Measurements from ENCODE around the gene DNAI2. TPM values are rescaled to one million over a fixed set of nuclear protein-coding genes. Genes with fewer than 3 reads are reported as not detected.
A peak's percentile ranks its signal among the peaks of the same experiment; 100 is the strongest.

DNAI2 gene
- total RNA-seq, 2 donors from 2014 or later, result not detected

DNA sequence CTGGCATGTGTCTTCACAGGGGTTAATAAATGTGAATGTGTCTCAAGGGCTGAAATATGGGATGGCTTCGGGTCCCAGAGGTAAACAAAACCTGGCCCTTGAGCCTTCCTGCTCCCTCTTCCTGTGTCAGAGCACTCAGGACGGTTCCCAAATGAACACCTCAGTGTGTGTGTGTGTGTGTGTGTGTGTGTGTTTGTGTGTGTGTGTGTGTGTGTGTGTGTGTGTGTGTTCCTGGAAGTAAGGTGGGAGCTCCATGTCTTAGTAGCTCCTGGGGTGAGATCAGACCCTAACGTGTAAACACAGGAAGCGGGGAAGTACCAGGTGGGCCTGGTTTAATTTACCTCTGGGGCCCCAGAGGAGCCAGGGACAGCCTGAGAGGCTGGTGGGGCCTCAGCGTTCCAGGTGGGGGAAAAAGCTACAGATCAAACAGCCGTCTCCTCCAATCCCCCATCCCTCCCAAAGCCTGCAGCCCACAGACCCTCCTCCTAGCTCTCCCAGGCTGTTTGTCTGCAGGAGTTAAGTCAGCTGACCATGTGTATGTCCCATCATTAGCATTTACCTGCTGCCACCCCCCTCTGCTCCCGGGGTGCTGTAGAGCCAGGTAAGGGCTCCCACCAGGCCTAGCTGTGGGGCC lies 58.1 kb downstream of the DNAI2 start:
- peaks cover 15% of the 10 kb centered on the region for H3K4me1 ChIP-seq (ENCODE audit: control insufficient read depth, insufficient read depth, low read length)
- 70 to 78% methylated on average over 3 to 7 of the region's 7 CpGs for WGBS, 2 experiments (ENCODE audit: insufficient coverage in 1 of 2, insufficient read length in 1 of 2)
- Mint-ChIP-seq H3K27me3 (ENCODE audit: insufficient read depth) (peaks cover 20% of the 10 kb centered on the region), H3K27ac (peak overlapping the region; percentile 21), H3K4me3 (no peak overlapping the region), H3K9me3 (no peaks in the 10 kb centered on the region), H3K4me1 (peaks cover 33% of the 10 kb centered on the region), H3K36me3 (ENCODE audit: low read depth) (no peaks in the 10 kb centered on the region)
- TF ChIP-seq, protein P1, sequence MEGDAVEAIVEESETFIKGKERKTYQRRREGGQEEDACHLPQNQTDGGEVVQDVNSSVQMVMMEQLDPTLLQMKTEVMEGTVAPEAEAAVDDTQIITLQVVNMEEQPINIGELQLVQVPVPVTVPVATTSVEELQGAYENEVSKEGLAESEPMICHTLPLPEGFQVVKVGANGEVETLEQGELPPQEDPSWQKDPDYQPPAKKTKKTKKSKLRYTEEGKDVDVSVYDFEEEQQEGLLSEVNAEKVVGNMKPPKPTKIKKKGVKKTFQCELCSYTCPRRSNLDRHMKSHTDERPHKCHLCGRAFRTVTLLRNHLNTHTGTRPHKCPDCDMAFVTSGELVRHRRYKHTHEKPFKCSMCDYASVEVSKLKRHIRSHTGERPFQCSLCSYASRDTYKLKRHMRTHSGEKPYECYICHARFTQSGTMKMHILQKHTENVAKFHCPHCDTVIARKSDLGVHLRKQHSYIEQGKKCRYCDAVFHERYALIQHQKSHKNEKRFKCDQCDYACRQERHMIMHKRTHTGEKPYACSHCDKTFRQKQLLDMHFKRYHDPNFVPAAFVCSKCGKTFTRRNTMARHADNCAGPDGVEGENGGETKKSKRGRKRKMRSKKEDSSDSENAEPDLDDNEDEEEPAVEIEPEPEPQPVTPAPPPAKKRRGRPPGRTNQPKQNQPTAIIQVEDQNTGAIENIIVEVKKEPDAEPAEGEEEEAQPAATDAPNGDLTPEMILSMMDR (conservative IDR thresholded peaks at IDR 0.05), result no peak
- H3K27me3 ChIP-seq (ENCODE audit: control insufficient read depth, insufficient read depth, low read length, poor library complexity, severe bottlenecking), result peaks cover 2% of the 10 kb centered on the region
- H3K9me3 ChIP-seq (ENCODE audit: control insufficient read depth, low read length), result no peaks in the 10 kb centered on the region
- no peak for DNase-seq
- H3K4me3 ChIP-seq (ENCODE audit: low read length), result no peak overlapping the region
- no peaks in the 10 kb centered on the region for H3K36me3 ChIP-seq (ENCODE audit: control insufficient read depth, insufficient read depth, low read length)
- no peak overlapping the region for H3K9ac ChIP-seq (ENCODE audit: extremely low read depth, low read length, poor library complexity, severe bottlenecking)
- no peak overlapping the region for H3K27ac ChIP-seq (ENCODE audit: low read depth, low read length)

DNA sequence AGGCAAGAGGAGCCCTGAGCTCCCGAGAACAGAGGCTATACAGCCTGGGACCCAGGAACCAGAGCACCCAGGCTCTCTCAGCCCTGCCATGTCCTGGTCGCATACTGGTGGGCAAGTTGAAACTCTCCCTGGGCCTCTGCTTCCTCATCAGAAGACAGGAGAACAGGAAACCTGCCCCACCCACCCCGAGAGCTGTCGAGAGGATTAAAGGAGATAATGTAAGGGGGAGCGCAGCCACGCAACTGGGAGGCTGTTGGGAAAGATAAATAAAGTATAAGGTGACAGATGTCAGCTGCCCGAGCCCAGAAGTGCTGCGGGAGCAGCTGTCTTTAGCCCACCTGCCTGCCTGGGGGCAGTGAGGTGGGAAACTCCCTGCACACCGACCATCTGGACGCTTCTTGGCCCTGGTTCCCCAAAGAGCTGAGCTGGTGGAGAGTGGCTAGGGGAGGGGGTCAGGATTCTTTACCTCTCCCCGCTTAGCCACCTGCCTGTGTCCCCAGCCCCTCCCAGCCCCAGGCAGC lies 58.8 kb downstream of the DNAI2 start:
- Mint-ChIP-seq H3K4me1 (peaks cover 33% of the 10 kb centered on the region), H3K4me3 (no peak overlapping the region), H3K27me3 (ENCODE audit: insufficient read depth) (peaks cover 16% of the 10 kb centered on the region), H3K36me3 (ENCODE audit: low read depth) (no peaks in the 10 kb centered on the region), H3K9me3 (no peaks in the 10 kb centered on the region), H3K27ac (peak overlapping the region; percentile 21)
- Histone ChIP-seq H3K4me3 (ENCODE audit: low read length) (no peak overlapping the region), H3K4me1 (ENCODE audit: control insufficient read depth, insufficient read depth, low read length) (peaks cover 15% of the 10 kb centered on the region), H3K9ac (ENCODE audit: extremely low read depth, low read length, poor library complexity, severe bottlenecking) (no peak overlapping the region), H3K27ac (ENCODE audit: low read depth, low read length) (no peak overlapping the region), H3K27me3 (ENCODE audit: control insufficient read depth, insufficient read depth, low read length, poor library complexity, severe bottlenecking) (no peaks in the 10 kb centered on the region), H3K9me3 (ENCODE audit: control insufficient read depth, low read length) (no peaks in the 10 kb centered on the region), H3K36me3 (ENCODE audit: control insufficient read depth, insufficient read depth, low read length) (no peaks in the 10 kb centered on the region)
- peak; percentile 79 for DNase-seq
- 62 to 67% methylated on average over 9 to 10 of the region's 11 CpGs for WGBS, 2 experiments (ENCODE audit: insufficient coverage in 1 of 2, insufficient read length in 1 of 2)
- TF ChIP-seq, protein P1 (conservative IDR thresholded peaks at IDR 0.05), result no peak

DNA sequence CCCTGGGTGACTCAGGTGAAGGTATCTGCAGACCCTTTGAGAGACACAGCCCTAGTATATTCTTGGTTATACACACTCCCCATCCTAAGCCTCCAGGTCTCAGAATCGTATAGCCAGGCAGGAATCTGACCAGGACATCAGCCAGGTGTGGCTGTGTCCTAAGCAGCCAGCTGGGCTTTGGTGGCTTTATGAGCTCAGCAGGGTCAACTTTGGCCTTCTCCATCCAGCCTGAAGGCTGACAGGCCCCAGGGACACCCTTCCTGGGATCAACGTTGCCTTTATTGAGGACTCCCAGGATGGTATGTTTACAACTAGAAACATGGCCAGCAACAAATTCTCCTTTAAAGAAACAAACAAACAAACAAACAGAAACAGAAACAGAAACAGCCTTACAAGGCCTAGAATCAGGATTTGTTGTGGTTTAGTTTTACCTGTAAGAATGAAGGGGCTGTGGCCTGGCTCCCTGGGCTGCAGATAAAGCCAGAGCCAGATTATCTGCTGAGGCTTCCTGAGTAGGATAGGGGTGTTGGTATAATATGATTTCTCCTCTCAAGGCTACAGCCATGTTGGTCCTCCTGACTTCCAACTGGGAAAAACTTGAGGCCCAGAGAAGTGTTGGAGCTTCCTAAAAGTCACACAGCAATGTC lies 60.5 kb downstream of the DNAI2 start:
- H3K27ac Mint-ChIP-seq, result peak overlapping the region; percentile 64
- no peak for DNase-seq
- no peak overlapping the region for H3K4me3 Mint-ChIP-seq
- H3K27me3 Mint-ChIP-seq (ENCODE audit: insufficient read depth), result peaks cover 9% of the 10 kb centered on the region
- Histone ChIP-seq H3K4me1 (ENCODE audit: control insufficient read depth, insufficient read depth, low read length) (peaks cover 15% of the 10 kb centered on the region), H3K27ac (ENCODE audit: low read depth, low read length) (no peak overlapping the region), H3K27me3 (ENCODE audit: control insufficient read depth, insufficient read depth, low read length, poor library complexity, severe bottlenecking) (no peaks in the 10 kb centered on the region), H3K9ac (ENCODE audit: extremely low read depth, low read length, poor library complexity, severe bottlenecking) (no peak overlapping the region), H3K4me3 (ENCODE audit: low read length) (no peak overlapping the region), H3K36me3 (ENCODE audit: control insufficient read depth, insufficient read depth, low read length) (no peaks in the 10 kb centered on the region), H3K9me3 (ENCODE audit: control insufficient read depth, low read length) (no peaks in the 10 kb centered on the region)
- H3K4me1 Mint-ChIP-seq, result peaks cover 33% of the 10 kb centered on the region
- no peaks in the 10 kb centered on the region for H3K36me3 Mint-ChIP-seq (ENCODE audit: low read depth)
- TF ChIP-seq, protein P1 (conservative IDR thresholded peaks at IDR 0.05), result no peak
- 80 to 90% methylated on average over 2 of the region's 2 CpGs for WGBS, 2 experiments (ENCODE audit: insufficient coverage in 1 of 2, insufficient read length in 1 of 2)
- no peaks in the 10 kb centered on the region for H3K9me3 Mint-ChIP-seq
